HG02870 (cell line): ENCODE data around the gene CALHM4.
"Not testable (repeated sequence)": the region's sequence is repeated elsewhere in the genome, so short reads cannot be mapped to it uniquely, and the experiment has no call there.

Experiments
- ATAC-seq: cut with Tn5 transposase; IDR thresholded peaks from one replicate; pipeline ENCODE4 v1.9.1; 2021; ENCODE audit warnings: mild to moderate bottlenecking, moderate library complexity; ENCODE audit not compliant: unreplicated experiment

Gene CALHM4

GRCh38 chr6:116572162-116572561, 18.6 kb downstream of the CALHM4 start:
- ATAC-seq, result no peak

GRCh38 chr6:116575227-116575626, 21.7 kb downstream of the CALHM4 start:
- no peak for ATAC-seq

DNA sequence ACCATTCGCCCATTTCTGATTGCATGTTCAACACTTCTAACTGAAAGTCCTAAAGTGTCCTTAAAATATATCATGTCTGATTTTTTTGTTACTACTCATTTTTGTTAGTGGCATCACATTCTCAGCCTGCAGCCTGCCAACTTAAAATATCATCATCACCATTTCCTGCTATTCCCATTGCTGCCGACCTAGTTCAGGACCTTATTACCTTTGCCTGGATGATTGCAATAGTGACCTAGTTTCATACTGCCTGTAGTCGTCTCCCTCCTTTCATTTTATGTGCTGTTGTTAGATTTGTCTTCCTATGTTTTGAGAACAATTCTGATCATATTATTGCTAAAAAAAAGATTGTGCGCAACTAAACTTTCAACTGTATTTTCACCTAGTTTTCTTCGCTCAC, 23.9 kb downstream of the CALHM4 start:
- no peak for ATAC-seq

DNA sequence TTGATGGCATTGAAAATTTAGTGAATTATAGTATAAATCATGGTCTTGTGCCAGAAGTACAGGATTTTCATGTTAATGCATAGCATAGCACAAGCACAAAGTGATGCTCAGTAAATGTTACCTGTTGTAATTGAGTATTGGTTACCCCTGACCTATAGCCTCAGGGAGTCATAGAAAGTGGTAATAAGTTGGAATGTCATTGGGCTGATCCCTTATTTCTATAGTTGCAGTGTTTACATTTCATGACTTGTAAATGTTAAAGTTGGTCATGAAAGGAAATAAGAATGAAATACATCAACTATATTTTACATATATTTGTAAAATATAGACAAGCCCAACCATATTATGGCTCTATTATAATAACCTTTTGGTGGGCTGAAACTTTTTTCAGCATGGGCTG, 24.8 kb downstream of the CALHM4 start:
- ATAC-seq, result no peak

GRCh38 chr6:116579143-116579542, 25.6 kb downstream of the CALHM4 start:
- no peak for ATAC-seq

GRCh38 chr6:116580198-116580597, 26.6 kb downstream of the CALHM4 start:
- ATAC-seq, result no peak

DNA sequence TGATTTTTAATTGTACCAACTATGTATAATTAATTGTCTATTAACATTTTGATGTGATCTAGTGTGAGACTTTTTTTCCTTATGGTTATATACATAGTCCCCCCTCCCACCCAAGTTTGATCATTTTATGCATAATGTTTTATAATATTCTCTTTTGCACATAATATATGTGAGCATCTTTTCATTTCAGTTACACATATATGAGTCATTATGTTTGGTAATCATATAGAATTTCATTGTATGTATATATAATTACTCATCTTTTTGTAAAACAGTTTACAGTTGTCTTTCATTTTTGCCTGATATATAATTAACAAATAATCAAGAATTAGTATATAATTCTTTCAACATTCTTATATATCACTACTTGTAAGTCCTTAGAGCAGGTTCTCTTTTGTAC, 32.7 kb downstream of the CALHM4 start:
- ATAC-seq, result no peak

DNA sequence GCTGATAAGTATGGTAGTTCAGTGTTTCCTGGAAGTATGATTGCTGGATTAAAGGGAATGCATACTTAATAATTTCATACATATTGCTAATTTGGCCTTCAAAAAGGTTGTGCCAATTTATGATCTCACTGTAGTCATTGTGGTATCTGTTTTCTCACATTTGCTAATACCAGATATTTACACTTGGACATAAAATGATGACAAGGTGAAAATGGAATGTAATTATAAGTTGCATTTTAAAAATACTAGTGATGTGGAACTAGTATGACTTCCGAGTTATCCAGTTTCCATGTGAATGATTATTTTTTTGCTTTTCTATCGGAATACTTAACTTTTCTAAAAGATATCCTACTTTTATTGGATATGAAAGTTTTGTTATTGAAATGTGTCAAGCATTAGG, 33.2 kb downstream of the CALHM4 start:
- no peak for ATAC-seq

DNA sequence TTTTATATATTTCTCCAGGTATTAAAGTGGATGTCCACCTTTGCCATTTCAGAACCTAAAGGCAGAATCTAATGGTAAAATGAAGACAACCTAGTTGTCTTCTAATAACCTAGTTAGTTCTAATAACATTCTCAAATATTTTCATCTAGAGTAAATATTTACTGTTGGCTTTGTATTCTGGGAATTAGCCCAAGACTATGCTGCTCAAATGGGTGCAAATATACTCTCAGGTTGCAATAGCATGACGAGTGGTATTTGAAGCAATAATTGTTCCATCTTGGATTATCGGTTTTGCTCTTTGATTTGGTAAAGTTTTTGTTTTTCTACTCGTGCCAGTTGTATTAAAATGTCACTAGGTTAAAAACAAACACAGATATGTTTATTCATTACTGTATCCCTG, 41.7 kb downstream of the CALHM4 start:
- no peak for ATAC-seq

DNA sequence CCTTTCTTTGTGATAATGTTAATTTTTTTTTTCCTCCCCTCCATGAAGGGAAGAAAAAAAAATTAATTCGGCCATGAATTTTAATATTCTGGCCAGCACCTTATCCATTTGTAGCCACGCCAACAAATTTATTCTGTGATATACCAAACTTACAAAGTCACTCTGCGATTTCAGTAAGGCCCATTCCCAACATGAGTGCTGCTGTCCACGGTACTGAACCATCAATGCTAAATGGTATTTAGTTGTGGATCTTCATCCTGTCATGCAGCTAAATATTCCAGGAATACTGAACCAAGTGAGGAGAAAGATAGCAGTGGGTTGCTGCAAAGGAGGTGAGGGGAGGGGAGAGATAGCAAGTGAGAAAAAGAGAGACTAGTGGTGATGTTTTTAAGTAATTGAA, 43.3 kb downstream of the CALHM4 start:
- no peak for ATAC-seq

- ATAC-seq, result not testable (repeated sequence)
Measured at GRCh38 chr6:116603916-116604315, 50.4 kb downstream of the CALHM4 start.

- ATAC-seq, result not testable (repeated sequence)
Measured at GRCh38 chr6:116604868-116605267, 51.3 kb downstream of the CALHM4 start.

- no peak for ATAC-seq
Measured at GRCh38 chr6:116605935-116606334, 52.4 kb downstream of the CALHM4 start.
